Vagina (tissue), 2 donors: ENCODE data around the gene KLHL5.

ENCODE experiments used
- CTCF ChIP-seq, 3 experiments: fragments of 450-650 bp in 2 of 3; fragments of 200-600 bp in 1 of 3; sonication (generic) in 1 of 3; IDR thresholded peaks; one replicate each; pipeline ENCODE4 v1.5.1; 2017 to 2019; ENCODE audit warnings: antibody characterized with exemption in 3 of 3, mild to moderate bottlenecking in 2 of 3, moderate library complexity in 2 of 3
- POLR2A ChIP-seq, 2 donors: fragments of 450-650 bp; IDR thresholded peaks; one replicate each; pipeline ENCODE4 v1.6.1; 2017; ENCODE audit warnings: antibody characterized with exemption in 2 of 2, mild to moderate bottlenecking in 2 of 2, moderate library complexity in 2 of 2

GRCh38 chr4:39044956-39045826, 16.8 kb upstream of the KLHL5 start:
- TF ChIP-seq CTCF (IDR thresholded peaks at IDR 0.05) (no peak), POLR2A (IDR thresholded peaks at IDR 0.05) (no peak)
